HG03460 (cell line): ENCODE data around the gene DYNC2LI1.
"Not testable (repeated sequence)": the region's sequence is repeated elsewhere in the genome, so short reads cannot be mapped to it uniquely, and the experiment has no call there.

Source experiments
- ATAC-seq: cut with Tn5 transposase; IDR thresholded peaks from one replicate; pipeline ENCODE4 v1.9.1; 2021; ENCODE audit not compliant: unreplicated experiment

Gene DYNC2LI1

DNA sequence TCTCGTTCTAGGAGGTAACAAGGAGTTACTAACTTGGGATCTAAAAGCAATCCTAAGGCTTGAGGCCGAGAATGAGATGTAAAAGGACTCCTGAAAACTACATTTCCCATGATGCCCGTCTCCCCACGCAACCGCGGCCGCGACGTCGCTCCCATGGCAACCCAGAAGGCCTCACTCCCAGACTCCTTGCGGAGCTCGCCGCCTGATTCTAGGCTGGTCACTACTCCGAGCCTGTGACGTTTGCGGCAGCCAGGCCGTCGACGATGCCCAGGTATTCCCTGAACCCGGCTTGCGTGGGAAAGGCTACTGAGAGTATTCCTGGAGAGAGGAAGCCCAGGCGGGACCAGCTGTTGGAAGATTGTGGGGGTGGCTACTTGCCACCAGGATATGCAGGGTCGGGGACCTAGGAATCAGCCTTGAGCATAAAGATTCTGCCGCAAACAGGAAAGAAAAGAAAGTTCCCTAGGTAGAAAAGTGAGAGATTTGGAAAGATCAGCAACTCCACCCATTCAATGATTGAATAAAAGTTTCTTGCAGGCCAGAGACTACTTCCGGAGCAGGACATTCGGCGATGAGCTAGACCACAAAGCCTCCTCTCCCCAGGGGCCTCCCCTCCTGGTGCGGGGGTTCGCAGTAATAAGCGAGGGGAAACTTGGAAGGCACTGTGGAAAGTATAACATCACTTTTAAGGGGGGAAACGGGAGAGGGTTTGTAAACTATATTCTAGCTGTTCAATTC lies at the start of gene DYNC2LI1:
TSS of gene DYNC2LI1 (plus strand) at position 164 of the 738 bp plus-strand sequence. CDS start at position 264, 100 bp downstream.
- ATAC-seq, result peak; percentile 100

DNA sequence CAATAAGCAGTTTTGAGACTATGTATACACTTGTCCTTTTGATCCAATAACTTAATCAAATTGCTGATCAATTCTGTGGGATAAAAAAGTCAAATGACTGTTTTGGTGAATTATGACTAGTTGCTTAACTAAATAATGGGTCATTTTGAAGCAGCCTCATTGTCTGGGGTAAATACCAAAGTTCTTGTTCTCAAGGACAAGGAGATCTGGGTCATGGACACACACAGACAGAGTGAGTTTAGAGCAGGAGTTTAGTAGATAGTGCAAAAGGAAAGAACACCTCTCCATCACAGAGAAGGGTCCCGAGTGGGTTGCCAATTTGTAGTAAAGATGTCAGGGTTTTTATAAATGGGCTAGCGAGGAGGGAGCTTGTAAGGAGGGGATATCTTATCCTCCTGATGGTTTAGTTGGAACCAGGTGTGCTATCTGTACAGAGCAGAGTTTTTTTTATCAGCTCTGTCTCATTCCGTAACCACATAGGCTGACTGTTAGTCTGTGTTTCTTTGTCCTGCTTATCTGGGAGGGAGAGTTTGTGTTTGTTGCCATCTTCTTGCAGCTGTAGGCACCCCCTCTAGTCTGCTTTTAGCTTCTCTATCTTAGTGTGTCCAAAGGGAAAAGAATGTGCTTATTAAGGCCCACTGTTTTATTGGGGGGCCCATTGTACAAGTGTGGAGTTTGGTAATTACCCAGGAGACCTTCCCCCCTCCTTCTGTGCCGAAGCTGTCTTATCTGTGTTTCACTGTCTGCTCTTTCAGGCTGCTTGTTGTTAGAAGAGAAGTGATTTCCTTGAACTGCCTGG lies 48.9 kb upstream of the DYNC2LI1 start:
- ATAC-seq, result no peak

DNA sequence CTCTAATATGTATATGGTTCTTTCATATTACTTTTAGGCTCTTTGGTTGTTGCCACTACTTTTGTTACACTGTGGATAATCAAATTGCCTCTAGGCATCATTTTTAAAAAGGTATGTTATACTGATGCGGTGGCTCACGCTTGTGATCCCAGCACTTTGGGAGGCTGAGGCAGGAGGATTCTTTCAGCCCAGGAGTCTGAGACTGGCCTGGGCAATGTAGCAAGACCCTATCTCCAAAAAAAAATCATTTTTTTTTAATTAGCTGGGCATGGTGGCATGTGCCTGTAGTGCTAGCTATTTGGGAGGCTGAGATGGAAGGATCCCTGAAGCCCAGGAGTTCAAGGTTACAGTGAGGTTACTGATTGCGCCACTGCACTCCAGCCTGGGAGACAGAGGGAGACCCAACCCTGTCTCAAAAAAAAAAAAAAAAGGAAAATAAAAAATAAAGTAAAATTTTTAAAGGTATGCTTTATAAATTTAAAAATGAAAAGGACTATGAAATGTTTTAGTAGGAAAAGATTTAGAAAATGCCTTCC lies 48.1 kb upstream of the DYNC2LI1 start:
- ATAC-seq, result no peak

DNA sequence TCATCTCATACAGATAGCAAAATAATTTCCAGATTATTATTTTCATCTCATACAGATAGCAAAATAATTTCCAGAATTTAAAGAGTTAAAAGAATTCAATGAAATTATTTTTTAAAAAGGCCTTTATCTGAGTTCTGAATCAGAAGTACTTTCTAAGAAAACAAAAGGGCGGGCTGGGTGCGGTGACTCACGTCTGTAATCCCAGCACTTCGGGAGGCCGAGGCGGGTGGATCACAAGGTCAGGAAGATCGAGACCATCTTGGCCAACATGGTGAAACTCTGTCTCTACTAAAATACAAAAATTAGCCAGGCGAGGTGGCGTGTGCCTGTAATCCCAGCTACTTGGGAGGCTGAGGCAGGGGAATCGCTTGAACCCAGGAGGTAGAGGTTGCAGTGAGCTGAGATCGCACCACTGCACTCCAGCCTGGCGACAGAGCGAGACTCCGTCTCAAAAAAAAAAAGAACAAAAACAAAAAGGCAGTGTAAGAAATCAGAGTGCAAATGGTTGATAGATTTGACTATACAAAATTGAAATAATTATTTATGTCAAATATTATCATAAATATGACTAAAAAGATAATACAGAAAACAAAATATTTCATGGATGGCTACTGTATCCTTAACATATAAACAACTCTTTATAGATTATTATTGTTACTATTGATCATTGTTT lies 46.7 kb upstream of the DYNC2LI1 start:
- ATAC-seq, result not testable (repeated sequence)

DNA sequence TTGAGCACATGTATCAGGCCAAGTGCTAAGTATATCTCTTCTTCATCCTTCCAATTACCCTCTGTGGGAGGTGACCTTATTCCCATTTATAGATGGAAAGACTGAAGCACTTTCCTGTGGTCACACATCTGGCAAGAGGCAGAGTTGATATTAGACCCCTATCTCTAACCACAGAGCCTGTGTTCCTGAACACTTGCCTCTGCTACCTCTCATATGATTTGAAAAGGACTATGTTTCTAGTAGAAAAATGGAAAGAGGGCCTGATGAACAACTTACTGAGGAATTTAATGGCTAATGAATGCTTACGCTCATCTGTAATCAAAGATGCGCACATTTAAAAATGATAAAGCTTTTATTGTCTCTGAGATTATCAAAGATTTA lies 46.2 kb upstream of the DYNC2LI1 start:
- ATAC-seq, result no peak

DNA sequence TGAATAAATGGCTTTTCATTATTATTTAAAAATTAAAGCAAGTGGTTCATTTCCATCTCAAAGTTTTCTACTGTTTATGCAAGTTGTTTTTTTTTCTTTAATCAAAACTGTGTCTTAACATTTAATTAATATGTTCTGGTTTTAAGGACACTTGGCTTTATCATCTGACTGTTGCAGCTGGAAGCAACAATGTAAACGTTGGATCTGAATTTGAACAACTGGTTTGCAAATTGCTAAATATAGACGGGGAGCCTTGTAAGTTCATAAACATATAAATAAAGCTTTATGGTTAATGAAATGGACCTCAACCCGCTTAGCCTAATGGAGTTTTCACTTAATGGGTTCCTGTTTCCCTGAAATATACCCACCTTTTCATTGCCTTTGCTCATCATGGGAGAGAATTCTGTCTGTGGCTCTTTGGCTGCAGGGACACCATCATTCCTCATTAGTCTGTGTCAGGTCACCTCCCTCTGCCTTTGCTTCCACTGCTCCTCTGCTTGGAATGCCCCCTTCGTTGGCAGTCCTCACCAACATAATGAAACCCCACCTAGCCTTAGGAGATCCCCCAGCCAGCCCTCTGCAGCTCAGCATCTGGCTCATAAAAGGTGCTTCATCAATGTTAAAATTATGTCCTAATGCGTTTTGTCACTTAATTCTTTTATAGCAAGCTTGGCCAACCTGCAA lies 44.2 kb upstream of the DYNC2LI1 start:
- ATAC-seq, result no peak

DNA sequence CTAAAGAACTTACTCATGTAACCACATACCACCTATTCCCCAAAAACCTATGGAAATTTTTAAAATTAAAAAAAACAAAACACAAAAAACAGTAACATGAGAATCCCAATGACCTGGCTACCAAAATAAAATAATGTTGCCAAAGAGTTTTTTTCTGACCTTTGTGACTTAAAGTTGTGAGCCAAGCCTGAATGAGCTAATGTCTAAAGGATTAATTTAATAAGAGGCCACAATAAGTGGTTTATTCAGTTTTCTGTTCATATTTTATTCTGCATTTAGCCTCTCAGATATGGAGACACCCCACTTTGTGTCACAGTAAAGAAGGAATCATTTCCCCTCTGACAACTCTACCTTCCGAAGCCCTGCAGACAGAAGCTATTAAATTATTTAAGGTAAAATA lies 42.6 kb upstream of the DYNC2LI1 start:
- ATAC-seq, result no peak

DNA sequence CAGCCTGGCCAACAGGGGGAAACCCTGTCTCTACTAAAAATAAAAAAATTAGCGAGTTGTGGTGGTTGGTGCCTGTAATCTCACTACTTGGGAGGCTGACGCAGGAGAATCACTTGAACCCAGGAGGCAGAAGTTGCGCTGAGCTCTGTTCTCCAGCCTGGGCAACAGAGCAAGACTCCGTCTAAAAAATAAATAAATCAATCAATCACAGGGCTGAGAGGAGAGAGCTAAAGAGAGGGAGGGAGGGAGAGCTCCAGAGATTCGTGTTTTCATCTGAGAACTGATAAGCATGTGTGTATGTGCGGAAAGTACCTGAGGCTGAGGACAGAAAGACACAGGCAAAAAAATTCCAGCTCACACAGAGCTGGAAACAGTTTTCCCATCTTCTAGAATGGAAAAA lies 37.2 kb upstream of the DYNC2LI1 start:
- no peak for ATAC-seq

DNA sequence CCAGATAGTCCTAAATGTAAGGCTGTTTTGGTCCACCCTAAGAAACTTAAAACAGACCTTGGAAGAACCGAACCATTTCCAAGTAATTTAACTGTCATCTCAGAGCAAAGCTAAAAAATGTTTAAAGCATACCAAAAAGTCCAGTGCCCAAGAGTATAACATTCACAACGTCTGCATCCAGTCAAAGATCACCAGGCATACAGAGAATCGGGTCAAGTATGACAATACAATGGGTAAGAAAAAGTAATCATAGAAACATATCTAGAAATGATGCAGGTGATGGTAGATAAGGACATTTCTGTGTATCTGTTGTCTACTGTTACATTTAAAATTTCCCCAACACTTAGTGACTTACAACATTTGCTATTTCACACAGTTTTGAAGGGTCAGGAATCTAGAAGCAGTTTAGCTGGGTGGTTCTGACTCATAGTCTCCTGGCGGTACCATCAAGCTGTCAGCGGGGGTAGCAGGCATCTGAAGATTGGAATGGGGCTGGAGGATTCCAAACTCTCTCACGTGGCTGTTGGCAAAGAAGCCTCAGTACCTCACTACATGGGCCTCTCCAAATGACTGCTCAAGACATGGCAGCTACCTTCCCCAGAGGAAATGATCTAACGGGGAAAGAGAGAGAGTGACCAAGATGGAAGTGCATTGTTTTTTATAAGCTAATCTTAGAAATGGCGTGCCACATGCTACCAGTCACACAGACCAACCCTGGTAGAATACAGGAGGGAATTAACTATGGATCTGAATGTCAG lies 36.6 kb upstream of the DYNC2LI1 start:
- no peak for ATAC-seq

DNA sequence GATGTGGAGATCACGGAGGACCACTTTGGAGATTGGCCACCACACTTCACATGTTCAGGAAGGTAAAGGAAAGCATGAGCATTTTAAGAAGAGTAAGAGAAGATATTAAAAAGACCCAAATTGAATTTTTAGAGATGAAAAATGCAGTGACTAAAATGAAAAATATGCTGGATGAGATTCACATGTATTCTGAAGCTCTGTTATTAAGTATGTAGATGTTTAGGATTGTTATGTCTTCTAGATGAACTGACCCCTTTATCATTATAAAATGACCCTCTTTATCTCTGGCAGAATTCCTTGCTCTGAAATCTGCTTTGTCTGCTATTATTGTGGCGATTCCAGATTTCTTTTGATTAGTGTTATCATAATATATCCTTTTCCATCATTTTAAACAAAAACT lies 36.0 kb upstream of the DYNC2LI1 start:
- ATAC-seq, result no peak

DNA sequence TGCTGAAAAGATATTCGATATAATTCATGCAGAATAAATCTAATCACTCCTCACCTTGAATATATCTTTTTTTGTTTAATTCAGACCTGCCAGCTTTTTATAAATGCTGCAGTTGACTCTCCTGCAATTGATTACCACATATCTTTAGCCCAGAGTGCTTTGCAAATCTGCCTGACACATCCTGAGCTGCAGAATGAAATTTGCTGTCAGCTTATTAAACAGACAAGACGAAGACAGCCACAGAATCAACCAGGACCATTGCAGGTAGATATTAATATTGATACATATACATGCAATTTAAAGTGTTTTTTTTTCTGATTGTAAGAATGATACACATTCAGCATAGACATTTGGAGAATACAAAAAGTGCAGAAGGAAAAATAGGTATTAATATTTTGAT lies 35.6 kb upstream of the DYNC2LI1 start:
- no peak for ATAC-seq

DNA sequence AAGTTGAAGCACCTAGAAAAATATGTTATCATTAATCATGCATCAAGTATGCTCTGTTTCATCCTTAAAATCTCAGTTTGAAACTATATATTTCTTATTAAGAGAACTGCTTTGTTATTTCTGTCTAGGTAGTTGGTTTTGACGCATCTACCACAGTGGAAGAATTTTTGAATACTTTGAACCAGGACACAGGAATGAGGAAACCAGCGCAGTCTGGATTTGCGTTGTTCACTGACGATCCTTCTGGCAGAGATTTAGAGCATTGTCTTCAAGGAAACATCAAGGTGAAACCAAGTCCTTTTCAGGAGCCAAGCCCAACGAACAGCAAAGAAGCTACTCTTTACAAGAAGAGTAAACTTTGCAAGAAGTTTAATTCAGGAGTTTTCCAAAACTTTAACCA lies 30.1 kb upstream of the DYNC2LI1 start:
- ATAC-seq, result no peak

DNA sequence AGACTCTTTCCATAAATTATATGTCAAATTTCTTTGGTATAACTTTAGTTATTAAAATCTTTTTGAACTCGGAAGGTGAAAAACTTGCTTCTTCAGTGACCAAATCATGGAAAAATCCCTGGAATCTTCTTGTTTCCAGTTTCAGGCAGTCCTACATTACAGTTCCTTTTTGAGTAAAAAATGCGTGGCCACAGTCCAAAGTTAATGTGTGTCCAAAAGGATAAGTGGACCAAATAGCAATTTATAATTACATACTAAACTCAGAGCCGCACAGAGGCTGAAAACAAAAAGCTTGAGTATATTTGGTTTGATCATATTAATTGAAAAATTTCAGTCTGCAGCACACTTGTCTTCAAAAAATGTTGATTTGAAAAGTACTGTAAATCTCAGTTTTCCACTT lies 28.4 kb upstream of the DYNC2LI1 start:
- no peak for ATAC-seq

DNA sequence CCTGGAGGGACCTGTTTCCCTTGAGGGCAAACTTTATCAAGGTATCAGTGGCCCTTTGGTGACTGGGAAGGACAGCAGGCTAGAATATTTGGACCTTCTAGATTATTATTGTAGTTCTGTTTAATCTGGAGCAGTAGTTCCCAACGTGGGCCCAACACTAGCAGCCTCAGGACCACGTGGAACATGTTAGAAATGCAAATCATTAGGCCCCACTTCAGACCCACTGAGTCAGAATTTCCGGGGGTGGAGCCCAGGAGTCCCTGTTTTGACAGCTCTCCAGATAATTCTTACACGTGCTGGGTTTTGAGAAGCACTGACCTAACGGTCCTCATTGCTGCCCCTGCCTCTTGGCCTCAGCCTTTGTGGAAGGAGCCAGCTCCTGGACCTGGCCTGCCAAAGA lies 25.5 kb upstream of the DYNC2LI1 start:
- ATAC-seq, result no peak

DNA sequence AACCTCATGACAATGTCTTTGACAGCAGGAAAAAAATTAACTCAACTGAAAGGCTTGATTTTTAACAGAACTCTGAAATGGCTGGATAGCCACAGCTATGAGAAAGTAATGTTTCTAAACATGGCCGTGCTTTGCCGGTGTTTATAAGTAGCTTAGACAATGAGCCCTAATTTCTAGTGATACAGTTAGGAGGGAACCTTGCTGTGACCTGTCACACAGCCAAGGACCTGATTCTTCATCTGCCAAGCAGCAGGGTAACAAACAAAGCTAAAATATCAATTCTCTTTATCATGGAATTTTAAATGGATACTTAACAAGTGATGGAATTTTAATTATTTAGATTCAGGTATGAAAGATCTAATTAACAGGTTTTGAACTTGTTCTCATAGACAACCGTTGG lies 24.3 kb upstream of the DYNC2LI1 start:
- ATAC-seq, result no peak

DNA sequence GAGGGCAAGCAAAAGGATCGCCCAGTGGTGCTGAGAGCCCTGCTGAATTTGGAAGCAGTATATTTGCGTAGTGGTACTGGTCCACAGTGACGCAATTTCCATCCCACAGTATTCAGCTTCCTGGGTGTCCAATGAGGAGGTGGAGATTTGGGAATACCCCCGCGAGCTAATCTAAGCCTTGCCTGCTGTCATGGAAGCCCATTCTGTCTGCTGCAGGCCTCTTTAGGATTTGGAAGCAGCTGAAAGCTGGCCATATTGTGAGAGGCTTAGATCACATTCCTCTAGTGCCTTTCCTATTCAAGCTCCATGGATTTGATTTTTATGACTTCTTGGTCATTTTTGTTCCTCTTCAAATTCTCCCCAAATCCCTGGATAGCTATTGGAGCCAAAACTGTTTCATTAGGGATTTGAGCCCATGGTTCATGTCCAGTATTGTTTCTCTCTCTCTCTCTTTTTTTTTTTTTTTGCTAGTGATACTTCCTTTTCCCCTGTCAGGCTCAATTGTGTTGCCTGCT lies 22.3 kb upstream of the DYNC2LI1 start:
- no peak for ATAC-seq

DNA sequence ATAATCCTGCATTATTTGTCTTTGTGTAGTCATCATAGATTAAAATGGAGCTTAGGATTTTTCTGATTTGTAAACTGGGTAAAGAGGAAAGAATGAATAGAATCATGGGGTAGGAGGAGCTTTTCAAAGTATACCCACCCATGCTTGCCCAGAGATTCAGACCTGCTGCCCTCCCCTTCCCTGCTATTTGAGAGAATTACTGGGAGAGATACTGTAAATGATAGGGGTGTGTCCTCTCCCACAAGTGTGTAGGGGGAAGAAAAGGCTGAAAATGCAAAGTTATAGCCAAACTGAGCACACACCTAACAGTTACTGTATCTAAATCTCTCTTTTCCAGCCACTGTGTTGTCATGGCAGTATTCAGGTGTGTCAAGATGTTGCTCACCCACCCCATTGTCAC lies 21.5 kb upstream of the DYNC2LI1 start:
- no peak for ATAC-seq

DNA sequence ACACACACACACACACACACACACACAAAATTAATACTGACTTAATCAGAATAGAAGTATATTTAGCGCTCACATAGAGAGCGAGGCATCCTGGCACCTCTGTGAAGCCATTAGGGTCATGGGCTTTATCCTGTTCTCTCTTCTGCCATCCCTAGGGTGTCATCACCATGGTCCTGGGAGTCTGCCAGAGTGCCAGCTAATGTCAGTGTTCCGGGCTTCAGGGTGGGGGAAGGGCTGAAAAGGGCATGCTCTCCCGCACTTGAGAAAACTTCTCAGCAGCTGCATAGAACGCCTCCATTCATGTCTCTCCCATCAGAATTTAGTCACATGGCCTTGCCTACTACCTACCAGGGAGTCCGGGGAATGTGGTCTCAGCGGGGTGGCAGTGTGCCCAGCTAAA lies 19.7 kb upstream of the DYNC2LI1 start:
- ATAC-seq, result no peak

DNA sequence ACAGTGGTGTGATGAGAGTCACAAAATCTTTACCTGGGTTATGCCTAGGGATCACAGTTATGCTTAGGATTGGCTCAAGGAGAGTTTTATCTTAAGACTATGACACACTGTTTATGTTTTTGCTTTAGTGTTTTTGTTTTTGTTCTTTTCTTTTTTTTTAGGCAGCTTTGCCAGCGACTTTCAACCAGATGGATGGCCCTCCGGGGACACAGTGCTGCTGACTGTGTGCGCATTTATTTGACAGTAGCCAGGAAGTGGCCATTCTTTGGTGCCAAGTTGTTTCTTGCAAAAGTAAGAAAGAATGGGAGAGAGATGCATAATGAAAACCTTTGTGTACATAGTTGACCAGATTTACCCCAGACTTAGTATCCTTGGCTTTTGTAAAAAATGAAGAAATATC lies 15.1 kb upstream of the DYNC2LI1 start:
- ATAC-seq, result no peak

DNA sequence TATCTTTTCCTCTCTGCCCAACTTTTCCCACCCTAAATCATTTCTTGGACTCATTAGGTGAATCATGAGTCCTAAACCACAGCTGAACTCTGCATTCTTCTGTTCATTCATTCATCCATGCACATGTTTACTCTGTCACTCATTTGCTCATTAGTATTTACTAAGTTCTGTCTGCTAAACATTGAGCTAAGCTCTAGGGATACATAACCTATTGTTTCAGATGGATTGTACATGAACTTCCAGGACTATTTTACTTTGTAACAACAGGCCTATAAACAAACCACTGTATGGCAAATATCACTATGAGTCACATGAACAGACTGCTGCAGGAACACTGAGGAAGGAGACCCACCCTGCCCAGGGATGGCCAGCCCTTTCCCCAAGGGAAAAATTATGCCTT lies 14.6 kb upstream of the DYNC2LI1 start:
- no peak for ATAC-seq
